Cerebellar cortex (tissue), 1 donor: ENCODE data around the gene PCNX2.
"Not testable (repeated sequence)": the region's sequence is repeated elsewhere in the genome, so short reads cannot be mapped to it uniquely, and the experiment has no call there.

Source experiments
- DNase-seq: peaks from one replicate; pipeline ENCODE4 v3.0.0-alpha.2; 2015; ENCODE audit warnings: low spot score

The PCNX2 gene

GRCh38 chr1:233006541-233006973, 289.0 kb downstream of the PCNX2 start:
- DNase-seq, result no peak

DNA sequence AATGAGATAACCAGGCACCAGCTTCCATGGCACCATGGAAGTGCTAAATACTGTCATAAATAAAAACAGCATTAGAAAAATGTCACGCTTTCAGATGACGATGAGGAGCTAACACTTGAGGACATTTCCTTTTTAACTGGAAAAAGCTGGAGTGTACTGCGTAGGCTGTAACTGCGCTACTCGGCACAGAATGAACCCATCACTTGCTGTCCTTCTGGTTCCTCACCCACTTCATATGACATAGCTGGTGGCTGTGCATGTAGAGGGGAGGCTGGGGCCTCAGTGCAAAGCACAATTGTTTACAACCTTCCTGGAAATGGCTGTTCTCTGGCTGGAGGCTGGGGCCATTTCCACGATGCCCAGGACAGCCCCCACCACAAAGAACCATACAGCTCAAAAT, 289.4 kb downstream of the PCNX2 start:
- DNase-seq, result no peak

GRCh38 chr1:233005703-233006102, 289.8 kb downstream of the PCNX2 start:
- DNase-seq, result no peak

GRCh38 chr1:233005156-233005555, 290.4 kb downstream of the PCNX2 start:
- no peak for DNase-seq

DNA sequence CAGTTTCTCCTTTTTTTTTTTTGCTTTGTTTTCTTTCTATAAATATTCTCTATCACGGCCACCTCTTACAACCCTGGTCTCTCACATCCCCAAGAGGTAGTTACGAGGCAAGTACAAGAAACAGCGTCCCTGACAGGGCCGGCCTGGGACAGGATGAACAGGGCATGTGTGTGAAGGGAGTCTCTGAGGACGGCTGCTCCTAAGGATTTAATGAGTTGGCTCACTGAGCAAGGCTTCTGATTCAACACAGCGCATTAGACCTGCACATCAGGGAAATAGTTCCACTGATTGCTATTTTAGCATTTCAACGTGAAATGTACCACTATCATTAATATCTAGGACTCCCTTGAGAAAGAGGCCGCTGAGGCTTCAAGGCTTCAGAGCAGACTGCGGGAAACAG, 291.1 kb downstream of the PCNX2 start:
- no peak for DNase-seq

GRCh38 chr1:233003638-233004037, 291.9 kb downstream of the PCNX2 start:
- DNase-seq, result not testable (repeated sequence)

- DNase-seq, result no peak
These were observed 295.4 kb downstream of the PCNX2 start for GRCh38 chr1:232999956-233000625.

DNA sequence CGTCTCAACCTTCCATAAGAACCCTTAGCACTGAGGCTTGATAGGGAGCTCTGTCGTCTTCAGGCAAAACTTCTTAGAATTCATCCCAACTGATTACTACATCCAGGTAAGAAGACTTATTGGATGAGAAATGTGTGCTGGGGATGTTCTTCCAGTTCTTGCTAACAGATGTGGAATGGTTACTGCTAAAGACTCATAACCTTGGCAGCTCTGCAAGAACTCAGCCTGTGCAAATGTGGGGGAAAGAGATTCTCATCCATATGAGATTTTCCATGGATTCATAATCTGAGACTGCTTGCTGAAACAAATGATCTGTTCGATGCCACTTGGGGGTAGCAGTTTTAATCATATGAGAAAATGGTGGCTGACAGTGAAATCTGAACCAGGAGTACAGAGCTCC, 296.9 kb downstream of the PCNX2 start:
- no peak for DNase-seq

DNA sequence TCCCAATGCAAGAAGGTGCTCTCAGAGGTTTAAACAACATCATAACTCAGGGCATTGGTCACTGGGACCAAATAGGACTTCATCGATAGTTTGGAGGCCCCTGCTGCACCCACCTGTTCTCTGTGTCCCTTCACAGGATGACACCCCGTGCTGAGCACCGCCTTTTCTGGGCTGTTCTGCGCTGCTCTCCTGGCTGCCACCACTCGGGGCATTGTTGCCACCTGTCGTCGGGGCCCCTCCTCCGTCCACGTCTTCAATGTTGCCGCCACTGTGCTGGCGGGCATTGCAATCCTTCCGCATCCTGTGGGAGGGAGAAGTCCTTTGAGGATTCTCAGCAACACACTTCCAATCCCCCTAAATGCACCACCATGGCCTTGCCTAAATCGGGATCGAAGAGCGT, 297.4 kb downstream of the PCNX2 start:
- DNase-seq, result no peak

DNA sequence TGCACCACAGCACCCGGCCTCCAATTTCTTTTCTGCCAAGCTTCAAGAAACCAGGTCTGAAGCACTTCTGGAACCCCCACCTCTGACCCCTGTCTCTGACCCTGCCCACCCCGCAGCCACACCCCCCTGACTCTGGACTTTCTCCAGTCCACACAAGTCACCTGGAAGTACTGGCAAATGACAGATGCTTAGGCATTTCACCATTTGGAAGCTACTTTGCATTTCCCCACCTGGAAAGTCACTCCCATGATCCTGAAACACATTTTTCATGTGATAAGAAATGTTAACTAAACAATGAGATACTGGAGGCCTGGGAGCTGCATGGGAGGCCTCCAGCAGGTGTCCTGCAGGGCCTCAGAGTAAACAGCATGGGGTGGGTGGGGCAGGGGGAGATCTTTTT, 299.4 kb downstream of the PCNX2 start:
- no peak for DNase-seq

GRCh38 chr1:232995189-232995588, 300.3 kb downstream of the PCNX2 start:
- no peak for DNase-seq

DNA sequence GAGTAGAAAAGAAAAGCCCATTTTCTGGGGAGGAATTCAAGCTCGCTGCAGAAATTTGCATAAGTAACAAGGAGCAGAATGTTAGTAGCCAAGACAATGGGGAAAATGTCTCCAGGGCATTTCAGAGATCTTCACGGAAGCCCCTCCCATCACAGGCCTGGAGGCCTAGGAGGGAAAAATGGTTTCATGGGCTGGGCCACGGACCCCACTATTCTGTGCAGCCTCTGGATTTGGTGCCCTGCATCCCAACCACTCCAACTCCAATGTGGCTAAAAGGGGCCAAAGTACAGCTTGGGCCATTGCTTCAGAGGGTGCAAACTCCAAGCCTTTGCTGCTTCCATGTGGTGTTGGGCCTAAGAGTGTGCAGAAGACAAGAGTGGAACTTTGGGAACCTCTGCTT, 302.0 kb downstream of the PCNX2 start:
- DNase-seq, result no peak

- DNase-seq, result peak; percentile 56
These were observed 303.3 kb downstream of the PCNX2 start for GRCh38 chr1:232992227-232992626.

DNA sequence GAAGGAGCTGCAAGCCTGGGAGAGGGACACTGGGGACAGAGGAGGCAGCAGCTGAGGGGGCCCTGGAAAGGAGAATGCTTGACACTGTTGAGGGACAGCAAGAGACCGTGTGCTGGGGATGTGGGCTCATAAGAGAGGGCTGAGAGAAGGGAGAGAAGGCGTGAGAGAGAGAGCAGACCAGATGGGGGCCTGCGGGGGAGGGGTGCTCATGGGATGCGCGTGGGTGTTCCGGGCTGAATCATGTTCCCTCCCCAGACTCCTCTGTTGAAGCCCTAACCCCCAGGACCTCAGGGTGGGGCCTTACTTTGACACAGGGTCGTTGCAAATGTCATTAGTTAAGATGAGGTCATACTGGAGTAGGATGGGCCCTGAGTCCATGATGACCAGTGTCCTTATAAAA, 304.3 kb downstream of the PCNX2 start:
- no peak for DNase-seq

DNA sequence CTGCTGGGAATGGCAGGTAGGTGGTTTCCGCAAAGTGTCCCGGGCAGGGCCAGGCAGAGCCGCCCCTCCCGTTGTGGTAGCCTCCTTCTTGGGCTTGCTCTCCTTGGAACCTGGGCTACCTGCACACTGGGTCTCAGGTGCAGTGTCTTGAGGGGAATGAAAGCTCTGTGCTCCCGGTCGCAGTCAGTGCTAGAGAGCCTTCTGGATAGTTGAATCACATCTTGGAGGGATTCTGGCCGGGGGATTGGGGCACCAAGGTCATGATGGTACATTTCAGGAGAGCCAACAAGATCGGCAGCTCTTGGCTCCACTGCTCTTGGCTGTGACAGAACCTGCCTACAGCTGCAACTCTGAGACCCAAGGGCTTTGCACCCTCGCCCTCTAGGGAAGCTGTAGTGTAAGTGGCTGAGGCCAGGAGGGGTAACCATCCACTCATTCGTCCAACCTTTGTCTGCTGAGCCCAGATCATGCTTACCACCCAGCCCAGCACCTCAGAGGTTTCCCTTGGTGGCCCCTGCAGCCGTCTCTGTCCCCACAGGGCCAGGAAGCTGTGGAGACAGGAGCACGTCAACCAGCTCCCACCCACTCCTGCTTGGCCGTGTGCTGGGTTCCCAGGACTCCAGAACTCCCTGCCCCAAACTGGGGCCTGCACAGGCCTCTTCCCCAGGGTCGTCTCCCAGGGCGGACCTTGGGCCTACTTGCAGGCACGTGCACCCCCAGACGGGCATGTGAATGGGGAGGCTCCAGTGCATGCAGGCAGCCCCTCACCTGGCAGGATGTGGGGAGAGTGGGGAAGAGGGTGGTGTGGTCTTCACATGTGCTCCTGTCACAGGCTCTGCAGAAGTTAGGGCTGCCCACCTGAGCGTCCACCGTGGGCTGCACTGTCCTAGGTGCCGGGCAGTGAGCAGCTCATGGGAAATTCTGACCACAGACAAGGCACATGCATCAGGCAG, 305.1 kb downstream of the PCNX2 start:
- DNase-seq, result no peak

- no peak for DNase-seq
These were observed 306.9 kb downstream of the PCNX2 start for GRCh38 chr1:232988572-232989040.

GRCh38 chr1:232987774-232988140, 307.8 kb downstream of the PCNX2 start:
- no peak for DNase-seq

DNA sequence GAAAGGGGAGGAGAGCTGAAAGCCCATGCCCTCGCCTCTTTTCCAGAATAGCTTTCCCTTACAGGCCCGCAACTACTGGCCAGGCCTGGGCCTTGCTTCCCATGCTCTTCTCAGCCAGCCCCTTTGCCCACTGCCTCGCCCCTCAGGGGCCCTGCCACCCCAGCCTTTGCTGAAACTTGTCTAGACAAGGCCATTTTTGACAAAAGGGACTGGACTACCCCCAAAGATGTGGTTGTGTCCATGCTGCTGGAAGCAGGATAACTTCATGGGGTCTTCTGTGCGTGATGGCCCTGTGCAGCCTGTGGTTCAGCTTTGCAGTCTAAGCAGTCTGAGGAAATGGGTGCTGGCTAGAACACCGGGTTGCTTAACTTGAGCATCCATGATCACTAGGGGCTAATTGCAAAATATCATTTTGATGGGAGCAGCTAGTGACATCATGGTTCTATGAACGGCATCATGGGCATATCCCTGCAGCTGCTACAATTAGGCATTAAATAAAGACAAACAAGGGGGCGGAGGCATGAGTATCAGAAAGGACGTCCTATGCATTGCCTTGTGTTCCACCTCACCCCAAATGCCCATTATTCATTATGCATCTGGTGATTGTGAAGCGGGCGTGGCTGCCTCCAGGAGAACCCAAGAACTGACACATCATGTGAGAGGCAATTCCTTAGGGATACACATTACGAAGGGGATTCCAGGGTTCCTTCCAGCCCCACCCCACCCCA, 308.3 kb downstream of the PCNX2 start:
- no peak for DNase-seq

DNA sequence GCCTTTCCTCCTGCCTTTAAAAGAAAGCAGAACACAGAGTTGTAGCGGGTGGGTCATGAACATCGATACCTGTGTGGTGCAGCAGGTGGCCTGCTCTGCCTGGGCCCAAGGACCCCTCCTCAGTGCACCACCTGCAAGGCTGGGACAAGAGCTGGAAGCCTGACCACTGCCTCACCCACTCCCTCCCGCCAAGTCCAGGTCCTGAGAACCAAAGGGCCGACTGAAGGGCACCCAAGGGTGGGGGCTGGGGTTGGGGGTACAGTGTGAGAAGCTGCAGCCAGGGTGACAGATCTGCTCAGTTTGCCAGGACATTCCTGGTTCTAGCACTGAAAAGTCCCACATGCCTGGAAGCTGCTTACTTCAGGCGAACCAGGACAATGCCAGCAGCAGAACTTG, 309.0 kb downstream of the PCNX2 start:
- DNase-seq, result no peak

GRCh38 chr1:232985882-232986526, 309.5 kb downstream of the PCNX2 start:
- DNase-seq, result no peak

- no peak for DNase-seq
These were observed 310.7 kb downstream of the PCNX2 start for GRCh38 chr1:232984577-232985425.
